Uterus (tissue), 4 donors: ENCODE results near the gene FARS2. TPM values are rescaled to one million over a fixed set of nuclear protein-coding genes. Genes with fewer than 3 reads are reported as not detected.

Source experiments
- DNase-seq, 2 donors: peaks; one replicate each; pipeline ENCODE4 v3.0.0-alpha.2; 2019 to 2020
- H3K27ac ChIP-seq, 2 donors: fragments of 200-600 bp; sonication (generic); 1 replicate in 1 of 2; 2 replicates in 1 of 2; pipeline ENCODE4 v1.5.1; 2016 to 2018
- H3K27me3 ChIP-seq, 2 donors: fragments of 200-600 bp; sonication (generic); one replicate each; pipeline ENCODE4 v1.5.1; 2018 to 2019; ENCODE audit warnings: control low read depth in 1 of 2
- H3K36me3 ChIP-seq, 2 donors: fragments of 200-600 bp; sonication (generic); one replicate each; pipeline ENCODE4 v1.5.1; 2019; ENCODE audit warnings: control low read depth in 1 of 2
- H3K4me1 ChIP-seq, 2 donors: fragments of 200-600 bp; sonication (generic); one replicate each; pipeline ENCODE4 v1.5.1; 2018 to 2019; ENCODE audit warnings: control low read depth in 1 of 2
- H3K4me3 ChIP-seq, 2 donors: fragments of 200-600 bp; sonication (generic); 1 replicate in 1 of 2; 2 replicates in 1 of 2; pipeline ENCODE4 v1.5.1; 2018 to 2019; ENCODE audit warnings: mild to moderate bottlenecking in 1 of 2
- H3K9me3 ChIP-seq, 2 donors: fragments of 200-600 bp; sonication (generic); one replicate each; pipeline ENCODE4 v1.5.1; 2019; ENCODE audit warnings: control low read depth in 1 of 2
- CTCF ChIP-seq, 4 experiments: fragments of 200-600 bp in 2 of 4; fragments of 450-650 bp in 2 of 4; sonication (generic) in 2 of 4; IDR thresholded peaks; one replicate each; pipeline ENCODE4 v1.5.1; 2016 to 2019; ENCODE audit warnings: antibody characterized with exemption in 4 of 4, mild to moderate bottlenecking in 2 of 4, moderate library complexity in 1 of 4
- POLR2A ChIP-seq, 2 donors: fragments of 450-650 bp; IDR thresholded peaks; one replicate each; pipeline ENCODE4 v1.6.1; 2016; ENCODE audit warnings: antibody characterized with exemption in 2 of 2, mild to moderate bottlenecking in 1 of 2, moderate library complexity in 1 of 2
- intact Hi-C: fragments of 100-400 bp; cut with DNase I; formaldehyde crosslinking; loops from one replicate; pipeline ENCODE4 v1.15.1; 2023; ENCODE audit warnings: low total_unique reads
- total RNA-seq, 4 donors: library from RNA; depleted of rRNA in 3 of 4; stranded (reverse); fragments of >200 nt in 3 of 4; gene quantifications; one replicate each; pipeline versions ENCODE4 v1.1.0 to v1.2.4, GENCODE V29; 2014 to 2023
- donor health status: DM: yes; HTN: yes; CAD: no.

The FARS2 gene
- total RNA-seq, 4 donors from 2014 or later = 14.4 to 32.5 (median 25.6) TPM

- H3K4me1 ChIP-seq = no peaks in the 10 kb centered on the region
- DNase-seq = no peak
- H3K27me3 ChIP-seq = no peaks in the 10 kb centered on the region
- no peaks in the 10 kb centered on the region for H3K9me3 ChIP-seq
- intact Hi-C loops = no loop called here
- no peak overlapping the region for H3K27ac ChIP-seq
- no peaks in the 10 kb centered on the region for H3K36me3 ChIP-seq
- no peak overlapping the region for H3K4me3 ChIP-seq
- TF ChIP-seq CTCF (IDR thresholded peaks at IDR 0.05) (no peak), POLR2A (IDR thresholded peaks at IDR 0.05) (no peak)
Measured at GRCh38 chr6:5701174-5701573, 439.9 kb downstream of the FARS2 start.

- intact Hi-C loops = no loop called here
- Histone ChIP-seq H3K9me3 (no peaks in the 10 kb centered on the region), H3K27ac (no peak overlapping the region), H3K4me1 (no peaks in the 10 kb centered on the region), H3K4me3 (no peak overlapping the region), H3K36me3 (no peaks in the 10 kb centered on the region), H3K27me3 (no peaks in the 10 kb centered on the region)
- no peak for TF ChIP-seq POLR2A (IDR thresholded peaks at IDR 0.05)
- TF ChIP-seq CTCF (IDR thresholded peaks at IDR 0.05) = no peak
- no peak for DNase-seq
Measured at GRCh38 chr6:5704708-5705107, 443.4 kb downstream of the FARS2 start.

- no peaks in the 10 kb centered on the region for H3K4me1 ChIP-seq
- H3K27ac ChIP-seq = no peak overlapping the region
- intact Hi-C loops = no loop called here
- H3K9me3 ChIP-seq = no peaks in the 10 kb centered on the region
- no peaks in the 10 kb centered on the region for H3K36me3 ChIP-seq
- H3K27me3 ChIP-seq = no peaks in the 10 kb centered on the region
- no peak for DNase-seq
- no peak for TF ChIP-seq CTCF (IDR thresholded peaks at IDR 0.05)
- no peak overlapping the region for H3K4me3 ChIP-seq
Measured at GRCh38 chr6:5705252-5705651, 443.9 kb downstream of the FARS2 start.

- no peaks in the 10 kb centered on the region for H3K9me3 ChIP-seq
- intact Hi-C loops = no loop called here
Measured at GRCh38 chr6:5706124-5707033, 445.1 kb downstream of the FARS2 start.

More at GRCh38 chr6:5706124-5707033, 445.1 kb downstream of the FARS2 start:
- Histone ChIP-seq H3K4me1 (no peaks in the 10 kb centered on the region), H3K4me3 (no peak overlapping the region), H3K27ac (no peak overlapping the region), H3K27me3 (no peaks in the 10 kb centered on the region), H3K36me3 (no peaks in the 10 kb centered on the region)
- no peak for TF ChIP-seq POLR2A (IDR thresholded peaks at IDR 0.05)
- no peak for TF ChIP-seq CTCF (IDR thresholded peaks at IDR 0.05)
- no peak for DNase-seq
